BJ (cell line): Measurements from ENCODE around the gene RBMS3. TPM values are rescaled to one million over a fixed set of nuclear protein-coding genes. Genes with fewer than 3 reads are reported as not detected.

Source experiments
- CTCF ChIA-PET: fragments of 350-600 bp; formaldehyde crosslinking; extraction: SDS; loops from one replicate; lab custom pipeline; 2021; ENCODE audit warnings: antibody characterized with exemption, inconsistent platforms; lab: Yijun Ruan, JAX
- POLR2A ChIA-PET: fragments of 300-600 bp; sonication (Branson Sonifier 250); formaldehyde crosslinking; extraction: SDS; loops from one replicate; lab custom pipeline; 2021; ENCODE audit warnings: antibody characterized with exemption; lab: Charles Lee
- DNase-seq: peaks from one replicate; pipeline ENCODE4 v3.0.0-alpha.2; 2011; ENCODE audit warnings: low read depth
- H3K27me3 ChIP-seq: 2 replicates; pipeline ENCODE4 v1.6.0; 2011; ENCODE audit warnings: low read length; ENCODE audit not compliant: control insufficient read depth, insufficient read depth
- H3K36me3 ChIP-seq: 2 replicates; pipeline ENCODE4 v1.5.1; 2011; ENCODE audit warnings: low read length; ENCODE audit not compliant: control insufficient read depth, insufficient read depth
- H3K4me3 ChIP-seq: 2 replicates; pipeline ENCODE4 v1.5.1; 2011; ENCODE audit warnings: low read depth, mild to moderate bottlenecking, control low read depth, low read length
- CTCF ChIP-seq: IDR thresholded peaks from 2 replicates; pipeline ENCODE4 v1.5.1; 2011; ENCODE audit warnings: low read depth, mild to moderate bottlenecking, control low read depth, inconsistent platforms, low read length, moderate library complexity; ENCODE audit not compliant: insufficient read depth
- polyA plus RNA-seq: library from polyadenylated mRNA; depleted of rRNA; stranded (reverse); fragments of >200 nt; gene quantifications from 2 replicates; pipeline ENCODE4 v1.2.3, GENCODE V29; 2011

RBMS3 gene
- polyA plus RNA-seq, 1 experiment = 14.5 TPM

GRCh38 chr3:29398787-29399186 lies 117.9 kb downstream of the RBMS3 start:
- Histone ChIP-seq H3K4me3 (no peak overlapping the region), H3K36me3 (no peaks in the 10 kb centered on the region), H3K27me3 (no peaks in the 10 kb centered on the region)
- TF ChIP-seq CTCF = no peak
- POLR2A ChIA-PET = no interaction called here
- DNase-seq = no peak
- CTCF ChIA-PET = interaction anchor here (1.7 kb wide), 1 partner anchor 10 kb away, joined by 5 read pairs; no protein-coding TSS in a partner anchor

GRCh38 chr3:29406291-29406832 lies 125.5 kb downstream of the RBMS3 start:
- POLR2A ChIA-PET = no interaction called here
- CTCF ChIA-PET = no interaction called here
- no peaks in the 10 kb centered on the region for H3K36me3 ChIP-seq
- H3K27me3 ChIP-seq = no peaks in the 10 kb centered on the region
- TF ChIP-seq CTCF = no peak
- no peak overlapping the region for H3K4me3 ChIP-seq
- DNase-seq = no peak

GRCh38 chr3:29408676-29409075 lies 127.8 kb downstream of the RBMS3 start:
- no peaks in the 10 kb centered on the region for H3K36me3 ChIP-seq
- ChIA-PET CTCF (interaction anchor here (1.4 kb wide), 1 partner anchor 10 kb away, joined by 5 read pairs; no protein-coding TSS in a partner anchor), POLR2A (no interaction called here)
- no peak overlapping the region for H3K4me3 ChIP-seq
- DNase-seq = no peak
- no peaks in the 10 kb centered on the region for H3K27me3 ChIP-seq
- TF ChIP-seq CTCF = no peak

- Histone ChIP-seq H3K27me3 (no peaks in the 10 kb centered on the region), H3K4me3 (no peak overlapping the region), H3K36me3 (no peaks in the 10 kb centered on the region)
- CTCF ChIA-PET = interaction anchor here (0.8 to 1.4 kb wide), 2 partner anchors 10 to 13 kb away, joined by 3 to 5 read pairs; no protein-coding TSS in a partner anchor
- POLR2A ChIA-PET = no interaction called here
- DNase-seq = no peak
- TF ChIP-seq CTCF = no peak
These were observed 128.5 kb downstream of the RBMS3 start for GRCh38 chr3:29409409-29409808.

- Histone ChIP-seq H3K4me3 (no peak overlapping the region), H3K27me3 (no peaks in the 10 kb centered on the region), H3K36me3 (no peaks in the 10 kb centered on the region)
- ChIA-PET CTCF (interaction anchor here (0.8 kb wide), 1 partner anchor 12 kb away, joined by 3 read pairs; no protein-coding TSS in a partner anchor), POLR2A (no interaction called here)
- no peak for TF ChIP-seq CTCF
- DNase-seq = no peak
These were observed 129.3 kb downstream of the RBMS3 start for GRCh38 chr3:29410220-29410619.
